ENCODE measurements around the gene MBTPS1.

GRCh38 chr16:84085773-84086172 lies 31.0 kb downstream of the MBTPS1 start:
- no peak for TF ChIP-seq CTCF (IDR thresholded peaks at IDR 0.05; ENCODE audit: poor library complexity, severe bottlenecking)
- TF ChIP-seq POLR2AphosphoS5 (IDR thresholded peaks at IDR 0.05), result no peak
- no peak for TF ChIP-seq EP300 (conservative IDR thresholded peaks at IDR 0.05; ENCODE audit: poor library complexity, severe bottlenecking)
- TF ChIP-seq EZH2 (IDR thresholded peaks at IDR 0.05; ENCODE audit: borderline replicate concordance, insufficient read depth, low read length, poor library complexity, severe bottlenecking), result no peak
- no peak for TF ChIP-seq REST (IDR thresholded peaks at IDR 0.05; ENCODE audit: borderline replicate concordance)

All from neural cell (in vitro differentiated cells).